ENCODE results near the gene PRSS33.

- no peak for TF ChIP-seq YY1 (IDR thresholded peaks at IDR 0.05; ENCODE audit: insufficient read depth, insufficient read length)
- TF ChIP-seq ZNF274 (IDR thresholded peaks at IDR 0.05; ENCODE audit: low read depth, low read length), result no peak
Observed at GRCh38 chr16:2769675-2770056, 17.7 kb downstream of the PRSS33 start.

All from NT2/D1 (cell line).